Uterus (tissue), 2 donors: Measurements from ENCODE around the gene LENG8.

Source experiments
- POLR2A ChIP-seq, 2 donors: fragments of 450-650 bp; IDR thresholded peaks; one replicate each; pipeline ENCODE4 v1.6.1; 2016; ENCODE audit warnings: antibody characterized with exemption in 2 of 2, mild to moderate bottlenecking in 1 of 2, moderate library complexity in 1 of 2
- TF ChIP-seq, protein P1 (sequence below), 4 experiments: fragments of 200-600 bp in 2 of 4; fragments of 450-650 bp in 2 of 4; sonication (generic) in 2 of 4; IDR thresholded peaks; one replicate each; pipeline ENCODE4 v1.5.1; 2016 to 2019; ENCODE audit warnings: antibody characterized with exemption in 4 of 4, mild to moderate bottlenecking in 2 of 4, moderate library complexity in 1 of 4

DNA sequence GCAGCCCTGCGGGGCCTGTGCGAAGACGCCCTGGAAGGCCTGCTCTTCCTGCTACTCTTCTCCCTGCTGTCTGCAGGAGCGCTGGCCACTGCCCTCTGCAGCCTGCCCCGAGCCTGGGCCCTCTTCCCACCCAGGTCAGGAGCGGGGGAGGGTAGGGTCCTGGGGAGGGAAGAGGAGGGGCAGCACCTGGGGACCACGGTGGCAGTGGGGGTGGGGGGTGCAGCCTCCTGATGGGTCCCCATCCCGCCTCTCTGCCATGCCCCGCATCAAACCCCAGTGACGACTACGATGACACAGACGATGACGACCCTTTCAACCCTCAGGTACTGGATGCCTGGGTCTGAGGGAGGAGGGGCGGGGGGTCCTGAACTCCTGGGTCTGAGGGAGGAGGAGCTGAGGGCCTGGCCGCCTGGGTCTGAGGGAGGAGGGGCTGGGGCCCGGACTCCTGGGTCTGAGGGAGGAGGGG, 13.4 kb upstream of the LENG8 start:
- TF ChIP-seq, protein P1, sequence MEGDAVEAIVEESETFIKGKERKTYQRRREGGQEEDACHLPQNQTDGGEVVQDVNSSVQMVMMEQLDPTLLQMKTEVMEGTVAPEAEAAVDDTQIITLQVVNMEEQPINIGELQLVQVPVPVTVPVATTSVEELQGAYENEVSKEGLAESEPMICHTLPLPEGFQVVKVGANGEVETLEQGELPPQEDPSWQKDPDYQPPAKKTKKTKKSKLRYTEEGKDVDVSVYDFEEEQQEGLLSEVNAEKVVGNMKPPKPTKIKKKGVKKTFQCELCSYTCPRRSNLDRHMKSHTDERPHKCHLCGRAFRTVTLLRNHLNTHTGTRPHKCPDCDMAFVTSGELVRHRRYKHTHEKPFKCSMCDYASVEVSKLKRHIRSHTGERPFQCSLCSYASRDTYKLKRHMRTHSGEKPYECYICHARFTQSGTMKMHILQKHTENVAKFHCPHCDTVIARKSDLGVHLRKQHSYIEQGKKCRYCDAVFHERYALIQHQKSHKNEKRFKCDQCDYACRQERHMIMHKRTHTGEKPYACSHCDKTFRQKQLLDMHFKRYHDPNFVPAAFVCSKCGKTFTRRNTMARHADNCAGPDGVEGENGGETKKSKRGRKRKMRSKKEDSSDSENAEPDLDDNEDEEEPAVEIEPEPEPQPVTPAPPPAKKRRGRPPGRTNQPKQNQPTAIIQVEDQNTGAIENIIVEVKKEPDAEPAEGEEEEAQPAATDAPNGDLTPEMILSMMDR (IDR thresholded peaks at IDR 0.05): no peak
- TF ChIP-seq POLR2A (IDR thresholded peaks at IDR 0.05): no peak
